ENCODE results near the gene ABI1.

DNA sequence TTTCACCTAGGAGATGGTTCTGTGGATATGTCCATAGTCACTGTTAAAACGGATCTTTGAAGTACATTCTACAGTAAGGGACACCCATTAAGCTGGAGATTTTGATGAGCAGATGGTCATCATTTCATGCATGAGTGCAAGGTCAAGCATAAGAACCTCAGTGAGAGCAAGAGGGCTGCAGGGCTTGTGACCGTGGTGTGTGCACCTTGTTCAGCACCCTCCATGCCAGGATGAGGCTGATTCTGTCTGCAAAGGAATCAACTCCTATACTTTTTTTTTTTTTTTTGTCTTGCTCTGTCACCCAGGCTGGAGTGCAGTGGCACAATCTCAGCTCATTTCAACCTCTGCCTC is 145.6 kb downstream of the ABI1 start:
- no peak for TF ChIP-seq CTCF (IDR thresholded peaks at IDR 0.05; ENCODE audit: low read depth, low read length, missing input control)
- no peak for TF ChIP-seq TAF1 (conservative IDR thresholded peaks at IDR 0.05)

Measured in liver (tissue), 3 donors.